ENCODE data around the gene PITRM1.

DNA sequence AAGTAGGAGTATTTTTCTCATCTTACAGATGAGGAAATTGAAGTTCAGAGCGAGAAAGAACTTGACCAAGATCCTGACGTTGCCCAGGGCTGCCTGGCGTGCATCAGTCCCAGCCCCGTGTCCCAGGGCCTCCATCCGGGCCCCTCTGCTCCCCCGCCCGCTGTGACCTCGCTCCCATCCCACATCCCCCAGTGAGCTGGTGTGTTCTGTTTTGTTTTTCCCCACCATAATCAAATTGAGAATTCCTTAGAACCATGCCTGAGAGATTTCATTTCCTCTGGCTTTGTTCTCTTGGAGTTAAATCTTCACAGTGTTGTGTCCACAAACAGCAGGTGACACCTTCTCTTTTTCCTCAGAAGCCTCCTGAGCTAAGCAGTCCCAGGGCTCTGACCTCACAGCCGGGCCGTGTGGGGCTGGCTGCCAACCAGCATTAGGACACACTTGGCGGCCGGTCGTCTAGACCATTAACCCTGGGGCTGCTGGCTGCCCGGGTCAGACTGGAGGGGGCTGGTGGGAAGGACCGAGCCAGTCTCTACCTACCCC is 60.9 kb downstream of the PITRM1 start:
- TF ChIP-seq, protein P1, sequence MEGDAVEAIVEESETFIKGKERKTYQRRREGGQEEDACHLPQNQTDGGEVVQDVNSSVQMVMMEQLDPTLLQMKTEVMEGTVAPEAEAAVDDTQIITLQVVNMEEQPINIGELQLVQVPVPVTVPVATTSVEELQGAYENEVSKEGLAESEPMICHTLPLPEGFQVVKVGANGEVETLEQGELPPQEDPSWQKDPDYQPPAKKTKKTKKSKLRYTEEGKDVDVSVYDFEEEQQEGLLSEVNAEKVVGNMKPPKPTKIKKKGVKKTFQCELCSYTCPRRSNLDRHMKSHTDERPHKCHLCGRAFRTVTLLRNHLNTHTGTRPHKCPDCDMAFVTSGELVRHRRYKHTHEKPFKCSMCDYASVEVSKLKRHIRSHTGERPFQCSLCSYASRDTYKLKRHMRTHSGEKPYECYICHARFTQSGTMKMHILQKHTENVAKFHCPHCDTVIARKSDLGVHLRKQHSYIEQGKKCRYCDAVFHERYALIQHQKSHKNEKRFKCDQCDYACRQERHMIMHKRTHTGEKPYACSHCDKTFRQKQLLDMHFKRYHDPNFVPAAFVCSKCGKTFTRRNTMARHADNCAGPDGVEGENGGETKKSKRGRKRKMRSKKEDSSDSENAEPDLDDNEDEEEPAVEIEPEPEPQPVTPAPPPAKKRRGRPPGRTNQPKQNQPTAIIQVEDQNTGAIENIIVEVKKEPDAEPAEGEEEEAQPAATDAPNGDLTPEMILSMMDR (IDR thresholded peaks at IDR 0.05; ENCODE audit: insufficient read depth, low read depth, low read length): no peak
- TF ChIP-seq EZH2 (IDR thresholded peaks at IDR 0.05; ENCODE audit: insufficient read depth, low read length): no peak

Measured in astrocyte (in vitro differentiated cells and primary cell).